Mesendoderm (in vitro differentiated cells): Measurements from ENCODE around the gene SMARCA1. TPM values are rescaled to one million over a fixed set of nuclear protein-coding genes. Genes with fewer than 3 reads are reported as not detected.
A peak's percentile ranks its signal among the peaks of the same experiment; 100 is the strongest.

Experiments used
- DNase-seq: peaks from one replicate; pipeline ENCODE4 v3.0.0; 2013
- H2AK5ac ChIP-seq: 2 replicates; pipeline ENCODE4 v1.6.1; 2013; ENCODE audit warnings: low read length, inconsistent platforms
- H2BK120ac ChIP-seq: 2 replicates; pipeline ENCODE4 v1.6.1; 2013; ENCODE audit warnings: low read depth, mild to moderate bottlenecking, low read length, moderate library complexity, mixed read lengths
- H2BK15ac ChIP-seq: replicated peaks from 2 replicates; pipeline ENCODE4 v1.6.1; 2013; ENCODE audit warnings: low read depth, mild to moderate bottlenecking, moderate library complexity
- H2BK5ac ChIP-seq: 2 replicates; pipeline ENCODE4 v1.6.1; 2013; ENCODE audit warnings: low read length, inconsistent platforms
- H3K18ac ChIP-seq: 2 replicates; pipeline ENCODE4 v1.6.1; 2013; ENCODE audit warnings: mild to moderate bottlenecking, low read length, mixed read lengths
- H3K23ac ChIP-seq: one replicate; pipeline ENCODE4 v1.6.1; 2013; ENCODE audit warnings: low read length
- H3K27ac ChIP-seq: 2 replicates; pipeline ENCODE4 v1.5.1; 2013; ENCODE audit warnings: low read depth, mild to moderate bottlenecking, inconsistent platforms, low read length, moderate library complexity
- H3K27me3 ChIP-seq: 2 replicates; pipeline ENCODE4 v1.6.1; 2013; ENCODE audit warnings: low read length, control low read depth, mild to moderate bottlenecking, inconsistent platforms; ENCODE audit not compliant: insufficient read depth, poor library complexity
- H3K36me3 ChIP-seq: 2 replicates; pipeline ENCODE4 v1.6.1; 2013; ENCODE audit warnings: low read length, inconsistent platforms; ENCODE audit not compliant: control insufficient read depth, insufficient read depth
- H3K4ac ChIP-seq: one replicate; pipeline ENCODE4 v1.6.1; 2013; ENCODE audit warnings: low read depth, mild to moderate bottlenecking, low read length, moderate library complexity
- H3K4me1 ChIP-seq: 2 replicates; pipeline ENCODE4 v1.6.1; 2013; ENCODE audit warnings: low read depth, low read length, inconsistent platforms; ENCODE audit not compliant: control insufficient read depth
- H3K4me2 ChIP-seq: 2 replicates; pipeline ENCODE4 v1.6.1; 2013; ENCODE audit warnings: low read length
- H3K4me3 ChIP-seq: 2 replicates; pipeline ENCODE4 v1.5.1; 2013; ENCODE audit warnings: mild to moderate bottlenecking, low read length
- H3K56ac ChIP-seq: one replicate; pipeline ENCODE4 v1.6.1; 2013; ENCODE audit warnings: low read length
- H3K79me1 ChIP-seq: 2 replicates; pipeline ENCODE4 v1.6.1; 2013; ENCODE audit warnings: low read length, inconsistent platforms
- H3K79me2 ChIP-seq: 2 replicates; pipeline ENCODE4 v1.6.1; 2013; ENCODE audit warnings: mild to moderate bottlenecking, low read length; ENCODE audit not compliant: control insufficient read depth, insufficient read depth
- H3K9ac ChIP-seq: 2 replicates; pipeline ENCODE4 v1.6.1; 2013; ENCODE audit warnings: low read length, inconsistent platforms
- H4K5ac ChIP-seq: one replicate; pipeline ENCODE4 v1.6.1; 2013; ENCODE audit warnings: low read length
- H4K8ac ChIP-seq: one replicate; pipeline ENCODE4 v1.6.1; 2013; ENCODE audit warnings: low read depth, mild to moderate bottlenecking, control low read depth, low read length, moderate library complexity
- WGBS: extraction: QIAGEN DNeasy Blood & Tissue Kit; methylation state at CpG from one replicate; pipeline ENCODE4 v1.1.7; 2013; ENCODE audit warnings: low lambda C conversion rate, missing lambda C conversion rate; ENCODE audit not compliant: insufficient coverage; ENCODE audit errors: extremely low coverage; 5-methylcytosine and 5-hydroxymethylcytosine counted together
- polyA plus RNA-seq, 2 experiments: library from polyadenylated mRNA; stranded (reverse); fragments of 200-250 nt; gene quantifications; one replicate each; pipeline ENCODE4 v1.2.3, GENCODE V29; 2013

Gene SMARCA1
- 37.9 TPM for polyA plus RNA-seq (2013, experiment 1 of 2)
- polyA plus RNA-seq (2013, experiment 2 of 2), result 38.0 TPM

DNA sequence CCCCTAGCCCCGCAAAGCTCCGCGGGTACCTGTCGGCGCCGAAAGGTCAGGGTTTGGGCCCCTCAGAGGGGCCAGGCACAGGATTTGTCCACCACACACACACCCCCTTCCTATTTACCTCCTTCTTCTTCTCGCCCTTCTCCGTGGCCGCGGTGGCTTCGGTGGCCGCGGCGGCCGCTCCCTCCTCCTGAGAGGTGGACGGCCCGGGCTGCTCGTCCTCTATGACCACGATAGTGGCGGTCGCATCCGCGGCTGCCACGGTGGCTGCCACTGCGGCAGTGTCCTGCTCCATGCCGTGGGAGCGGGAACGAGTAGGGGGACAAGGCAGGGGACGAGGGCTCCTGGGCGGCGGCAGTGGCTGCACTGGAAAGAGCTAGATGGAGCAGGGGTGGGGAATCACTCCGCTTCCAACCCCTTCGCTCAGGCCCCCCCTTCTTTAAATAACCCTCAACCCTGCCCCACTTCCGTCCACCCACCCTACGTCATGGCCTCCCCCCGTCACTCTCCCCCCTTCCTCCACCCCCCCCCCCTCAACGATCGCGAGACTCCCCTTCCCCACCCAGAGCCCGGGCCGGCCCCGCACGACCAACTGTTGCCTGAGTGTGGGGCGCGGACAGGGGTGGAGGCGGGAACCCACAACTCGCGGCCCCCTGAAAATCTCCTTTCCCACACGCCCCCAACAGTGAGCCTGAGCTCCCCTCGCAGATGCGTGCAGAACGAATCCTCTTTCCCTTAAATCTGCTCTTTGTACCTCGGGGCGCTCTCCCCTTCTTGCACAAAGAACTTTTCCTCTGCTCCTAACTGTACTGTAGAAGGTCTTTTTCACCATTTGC is at the start of gene SMARCA1:
TSS of gene SMARCA1 (minus strand) at position 412 of the 833 bp plus-strand sequence. CDS start at position 292, 120 bp downstream.
- Histone ChIP-seq H2AK5ac (no peak within 1 kb of the TSS), H3K4ac (no peak within 1 kb of the TSS), H3K79me1 (no peaks in the 10 kb centered on the region), H4K8ac (peak within 1 kb of the TSS; percentile 93), H3K27me3 (no peaks in the 10 kb centered on the region), H3K18ac (peak within 1 kb of the TSS; percentile 56), H3K27ac (peak within 1 kb of the TSS; percentile 95), H3K4me2 (peak within 1 kb of the TSS; percentile 29), H2BK15ac (no peak within 1 kb of the TSS), H4K5ac (no peak within 1 kb of the TSS), H2BK120ac (peak within 1 kb of the TSS; percentile 90), H3K23ac (no peak within 1 kb of the TSS), H2BK5ac (no peak within 1 kb of the TSS), H3K56ac (peak within 1 kb of the TSS; percentile 98), H3K36me3 (no peaks in the 10 kb centered on the region), H3K4me1 (no peaks in the 10 kb centered on the region), H3K9ac (peak within 1 kb of the TSS; percentile 91), H3K79me2 (peaks cover 15% of the 10 kb centered on the region), H3K4me3 (peak within 1 kb of the TSS; percentile 84)
- no CpG with 5 or more reads among the region's 54 CpGs for WGBS
- DNase-seq, result peak; percentile 77

DNA sequence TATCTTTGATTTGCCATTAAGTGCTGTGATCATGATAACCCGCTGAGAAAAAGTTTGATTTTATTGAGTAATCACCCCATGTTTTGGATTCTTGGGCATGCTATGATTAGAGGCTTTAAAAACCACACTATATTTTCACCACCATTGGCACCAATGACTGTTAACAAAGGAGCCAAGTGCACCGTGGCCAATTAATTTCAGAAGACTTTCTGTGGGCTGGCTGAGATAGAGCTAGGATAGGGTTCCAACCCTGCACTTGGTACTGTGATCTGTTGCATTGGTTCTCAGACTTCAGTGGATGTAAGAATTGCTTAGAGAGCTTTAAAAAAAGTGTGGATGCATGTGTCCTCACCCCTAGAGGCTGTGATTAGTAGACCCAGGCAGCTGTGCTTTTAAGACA is 49.1 kb upstream of the SMARCA1 start:
- Histone ChIP-seq H4K8ac (no peak overlapping the region), H3K27me3 (no peaks in the 10 kb centered on the region), H3K4me2 (no peak overlapping the region), H2BK120ac (no peak overlapping the region), H2BK15ac (no peak overlapping the region), H3K18ac (no peak overlapping the region), H3K4me3 (no peak overlapping the region), H2AK5ac (no peak overlapping the region), H3K79me2 (no peaks in the 10 kb centered on the region), H3K4ac (no peak overlapping the region), H3K56ac (no peak overlapping the region), H4K5ac (no peak overlapping the region), H3K23ac (no peak overlapping the region), H3K36me3 (no peaks in the 10 kb centered on the region), H3K4me1 (no peaks in the 10 kb centered on the region), H3K79me1 (no peaks in the 10 kb centered on the region), H3K27ac (no peak overlapping the region), H2BK5ac (no peak overlapping the region), H3K9ac (no peak overlapping the region)
- WGBS, result no CpG with 5 or more reads among the region's 2 CpGs
- no peak for DNase-seq

DNA sequence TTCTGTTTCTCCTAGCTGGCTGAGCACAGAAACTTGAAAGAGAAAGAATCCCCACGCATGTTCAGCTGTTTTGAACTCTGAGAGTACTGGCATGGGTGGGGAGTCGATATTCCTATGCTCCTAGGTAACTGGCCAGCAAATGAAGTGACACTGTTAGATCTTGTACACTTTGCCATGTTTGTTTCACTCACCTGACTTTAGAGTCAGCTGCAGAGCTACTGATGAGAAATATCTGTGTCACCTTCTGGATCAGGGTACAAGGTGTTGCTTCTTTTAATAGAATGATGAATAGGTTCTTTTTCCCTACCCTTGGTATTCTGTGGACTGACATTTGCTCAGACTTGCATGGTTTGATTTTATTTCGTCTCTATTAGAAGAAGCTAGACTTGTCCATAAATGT is 45.1 kb upstream of the SMARCA1 start:
- WGBS, result no CpG with 5 or more reads among the region's 3 CpGs
- Histone ChIP-seq H4K5ac (no peak overlapping the region), H3K56ac (no peak overlapping the region), H4K8ac (no peak overlapping the region), H3K4me3 (no peak overlapping the region), H3K79me1 (no peaks in the 10 kb centered on the region), H2BK5ac (no peak overlapping the region), H3K27ac (no peak overlapping the region), H3K23ac (no peak overlapping the region), H2AK5ac (no peak overlapping the region), H3K4me1 (no peaks in the 10 kb centered on the region), H2BK120ac (no peak overlapping the region), H3K36me3 (no peaks in the 10 kb centered on the region), H3K9ac (no peak overlapping the region), H2BK15ac (no peak overlapping the region), H3K18ac (no peak overlapping the region), H3K4me2 (no peak overlapping the region), H3K27me3 (no peaks in the 10 kb centered on the region), H3K4ac (no peak overlapping the region), H3K79me2 (no peaks in the 10 kb centered on the region)
- no peak for DNase-seq

GRCh38 chrX:129566073-129566472 is 42.8 kb upstream of the SMARCA1 start:
- Histone ChIP-seq H3K4me1 (no peaks in the 10 kb centered on the region), H3K27me3 (no peaks in the 10 kb centered on the region), H2BK5ac (no peak overlapping the region), H3K27ac (no peak overlapping the region), H3K4me3 (no peak overlapping the region), H3K9ac (no peak overlapping the region), H2BK120ac (no peak overlapping the region), H2AK5ac (no peak overlapping the region), H3K79me1 (no peaks in the 10 kb centered on the region), H3K36me3 (no peaks in the 10 kb centered on the region), H4K8ac (no peak overlapping the region), H3K4ac (no peak overlapping the region), H4K5ac (no peak overlapping the region), H3K18ac (no peak overlapping the region), H3K79me2 (no peaks in the 10 kb centered on the region), H2BK15ac (no peak overlapping the region), H3K56ac (no peak overlapping the region), H3K4me2 (no peak overlapping the region), H3K23ac (no peak overlapping the region)
- no CpG with 5 or more reads among the region's 1 CpG for WGBS
- DNase-seq, result no peak

GRCh38 chrX:129565046-129565650 is 41.9 kb upstream of the SMARCA1 start:
- no peak overlapping the region for H4K5ac ChIP-seq

More at GRCh38 chrX:129565046-129565650, 41.9 kb upstream of the SMARCA1 start:
- H3K4me1 ChIP-seq, result no peaks in the 10 kb centered on the region
- H4K8ac ChIP-seq, result no peak overlapping the region
- H3K18ac ChIP-seq, result no peak overlapping the region
- no peak overlapping the region for H3K4me2 ChIP-seq
- no peak for DNase-seq
- no peak overlapping the region for H2AK5ac ChIP-seq
- H3K79me2 ChIP-seq, result no peaks in the 10 kb centered on the region
- no peak overlapping the region for H2BK120ac ChIP-seq
- H3K9ac ChIP-seq, result no peak overlapping the region
- no peak overlapping the region for H3K4ac ChIP-seq
- H2BK15ac ChIP-seq, result no peak overlapping the region
- no peaks in the 10 kb centered on the region for H3K36me3 ChIP-seq
- no peaks in the 10 kb centered on the region for H3K79me1 ChIP-seq
- no peak overlapping the region for H3K23ac ChIP-seq
- no peak overlapping the region for H2BK5ac ChIP-seq
- H3K27ac ChIP-seq, result no peak overlapping the region
- no peak overlapping the region for H3K4me3 ChIP-seq
- H3K27me3 ChIP-seq, result no peaks in the 10 kb centered on the region
- no peak overlapping the region for H3K56ac ChIP-seq
- WGBS, result no CpG with 5 or more reads among the region's 3 CpGs
